ENCODE data around the gene PARVB.

DNA sequence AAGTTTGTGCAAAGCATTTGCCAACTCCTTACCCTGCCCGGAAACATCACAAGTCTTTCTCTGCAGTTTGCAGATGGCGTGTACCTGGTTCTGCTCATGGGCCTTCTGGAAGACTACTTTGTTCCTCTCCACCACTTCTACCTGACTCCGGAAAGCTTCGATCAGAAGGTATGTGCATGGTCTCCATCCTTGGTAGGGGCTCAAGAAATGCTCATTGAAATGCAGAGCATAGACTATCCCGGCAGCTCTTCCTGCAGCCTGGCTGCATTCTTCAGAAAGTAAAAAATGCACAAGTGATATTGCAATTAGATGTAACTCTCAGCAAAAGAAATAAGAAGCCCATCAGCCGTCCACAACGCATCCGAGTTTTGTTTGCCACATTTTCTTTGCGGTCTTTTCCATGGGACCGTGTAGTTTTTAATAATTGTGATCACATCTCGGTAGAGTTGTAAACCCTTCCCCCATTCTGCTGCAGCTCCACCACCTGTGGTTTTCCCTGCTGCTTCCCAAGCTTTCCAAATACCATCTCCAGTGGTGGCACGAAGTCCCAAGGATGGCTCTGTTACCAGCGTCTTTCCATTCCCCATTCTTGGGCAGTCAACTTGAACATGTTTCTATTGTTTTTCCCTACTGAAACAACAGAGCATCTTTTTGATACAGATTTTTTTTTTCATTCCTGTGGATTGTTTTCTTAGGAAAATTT, 134.0 kb downstream of the PARVB start:
- TF ChIP-seq, protein P1, sequence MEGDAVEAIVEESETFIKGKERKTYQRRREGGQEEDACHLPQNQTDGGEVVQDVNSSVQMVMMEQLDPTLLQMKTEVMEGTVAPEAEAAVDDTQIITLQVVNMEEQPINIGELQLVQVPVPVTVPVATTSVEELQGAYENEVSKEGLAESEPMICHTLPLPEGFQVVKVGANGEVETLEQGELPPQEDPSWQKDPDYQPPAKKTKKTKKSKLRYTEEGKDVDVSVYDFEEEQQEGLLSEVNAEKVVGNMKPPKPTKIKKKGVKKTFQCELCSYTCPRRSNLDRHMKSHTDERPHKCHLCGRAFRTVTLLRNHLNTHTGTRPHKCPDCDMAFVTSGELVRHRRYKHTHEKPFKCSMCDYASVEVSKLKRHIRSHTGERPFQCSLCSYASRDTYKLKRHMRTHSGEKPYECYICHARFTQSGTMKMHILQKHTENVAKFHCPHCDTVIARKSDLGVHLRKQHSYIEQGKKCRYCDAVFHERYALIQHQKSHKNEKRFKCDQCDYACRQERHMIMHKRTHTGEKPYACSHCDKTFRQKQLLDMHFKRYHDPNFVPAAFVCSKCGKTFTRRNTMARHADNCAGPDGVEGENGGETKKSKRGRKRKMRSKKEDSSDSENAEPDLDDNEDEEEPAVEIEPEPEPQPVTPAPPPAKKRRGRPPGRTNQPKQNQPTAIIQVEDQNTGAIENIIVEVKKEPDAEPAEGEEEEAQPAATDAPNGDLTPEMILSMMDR (IDR thresholded peaks at IDR 0.05; ENCODE audit: low read depth, low read length): no peak
- no peak for TF ChIP-seq EZH2phosphoT487 (IDR thresholded peaks at IDR 0.05; ENCODE audit: low read depth)
